Activated CD4-positive, CD25-positive, alpha-beta regulatory T cell treated with anti-CD3 and anti-CD28 coated beads, Interleukin-2, amount 50 U/mL, for 24 hours (primary cell): ENCODE results near the gene SLC5A12.

Source experiments
- ATAC-seq, 2 donors: fragments of 150-1000 bp; cut with Tn5 transposase; one replicate each; pipeline ENCODE4 v1.10.0; 2021; ENCODE audit warnings: mild to moderate bottlenecking in 1 of 2, moderate library complexity in 1 of 2

The SLC5A12 gene, protein sequence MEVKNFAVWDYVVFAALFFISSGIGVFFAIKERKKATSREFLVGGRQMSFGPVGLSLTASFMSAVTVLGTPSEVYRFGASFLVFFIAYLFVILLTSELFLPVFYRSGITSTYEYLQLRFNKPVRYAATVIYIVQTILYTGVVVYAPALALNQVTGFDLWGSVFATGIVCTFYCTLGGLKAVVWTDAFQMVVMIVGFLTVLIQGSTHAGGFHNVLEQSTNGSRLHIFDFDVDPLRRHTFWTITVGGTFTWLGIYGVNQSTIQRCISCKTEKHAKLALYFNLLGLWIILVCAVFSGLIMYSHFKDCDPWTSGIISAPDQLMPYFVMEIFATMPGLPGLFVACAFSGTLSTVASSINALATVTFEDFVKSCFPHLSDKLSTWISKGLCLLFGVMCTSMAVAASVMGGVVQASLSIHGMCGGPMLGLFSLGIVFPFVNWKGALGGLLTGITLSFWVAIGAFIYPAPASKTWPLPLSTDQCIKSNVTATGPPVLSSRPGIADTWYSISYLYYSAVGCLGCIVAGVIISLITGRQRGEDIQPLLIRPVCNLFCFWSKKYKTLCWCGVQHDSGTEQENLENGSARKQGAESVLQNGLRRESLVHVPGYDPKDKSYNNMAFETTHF

DNA sequence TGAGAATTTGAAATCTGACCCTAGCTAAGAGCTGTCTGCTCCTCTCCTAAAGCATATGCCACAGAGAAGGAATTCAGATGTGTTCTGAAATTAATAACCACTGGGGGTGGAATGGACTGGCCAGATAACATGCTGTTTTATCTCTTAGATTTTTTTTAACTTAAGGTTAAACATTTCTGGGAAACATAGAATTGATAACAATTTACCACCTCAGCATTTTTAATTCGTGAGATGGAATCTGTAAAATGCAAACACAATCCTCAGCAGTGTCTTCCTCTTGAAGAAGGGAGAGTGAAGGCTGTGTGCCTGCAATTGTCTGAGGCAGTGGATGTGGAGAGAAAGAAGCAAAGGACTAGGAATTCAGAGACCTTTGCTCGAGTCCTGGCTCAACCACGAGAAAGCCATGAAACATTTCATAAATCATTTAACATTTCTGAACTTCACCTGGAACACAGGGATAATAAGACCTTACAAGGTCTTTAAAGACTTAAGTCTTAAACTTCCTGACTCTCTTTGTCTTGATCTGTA is at the start of gene SLC5A12:
Gene SLC5A12, minus strand, starts transcription at position 113 of the 528 bp plus-strand sequence. CDS start 346 bp downstream, outside the sequence.
- no peak for ATAC-seq

DNA sequence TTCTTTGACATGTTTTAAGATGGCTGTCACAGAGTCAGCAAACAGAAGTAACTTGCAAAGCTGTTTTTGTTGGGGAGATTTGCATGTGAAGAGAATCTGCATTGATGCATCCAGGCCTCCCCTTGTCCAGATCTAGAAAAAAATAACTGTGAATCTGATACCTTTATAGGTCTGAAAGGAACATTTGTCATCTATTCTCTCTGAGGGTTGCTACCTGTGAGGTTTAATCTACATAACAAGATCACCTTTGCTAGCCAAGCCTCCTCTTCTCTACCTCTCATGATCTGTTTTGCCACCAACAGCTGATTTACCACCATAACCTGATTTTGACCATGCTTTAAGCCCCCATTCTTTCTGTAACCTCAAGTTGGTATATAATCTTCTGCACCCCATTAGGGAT is 47.2 kb upstream of the SLC5A12 start:
- ATAC-seq = no peak

DNA sequence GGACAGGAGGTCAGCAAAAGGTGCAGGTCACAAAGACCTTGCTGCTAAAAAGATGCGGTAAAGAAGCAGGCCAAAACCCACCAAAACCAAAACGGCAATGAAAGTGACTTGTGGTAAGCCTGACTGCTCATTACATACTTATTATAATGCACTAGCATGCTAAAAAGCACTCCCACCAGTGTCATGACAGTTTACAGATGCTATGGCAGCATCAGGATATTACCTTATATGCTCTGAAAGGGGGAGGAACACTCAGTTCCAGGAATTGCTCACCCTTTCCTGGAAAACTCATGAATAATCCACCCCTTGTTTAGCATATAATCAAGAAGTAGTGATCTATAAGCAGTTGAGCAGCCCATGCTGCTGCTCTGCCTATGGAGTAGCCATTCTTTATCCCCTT is 45.2 kb upstream of the SLC5A12 start:
- no peak for ATAC-seq

DNA sequence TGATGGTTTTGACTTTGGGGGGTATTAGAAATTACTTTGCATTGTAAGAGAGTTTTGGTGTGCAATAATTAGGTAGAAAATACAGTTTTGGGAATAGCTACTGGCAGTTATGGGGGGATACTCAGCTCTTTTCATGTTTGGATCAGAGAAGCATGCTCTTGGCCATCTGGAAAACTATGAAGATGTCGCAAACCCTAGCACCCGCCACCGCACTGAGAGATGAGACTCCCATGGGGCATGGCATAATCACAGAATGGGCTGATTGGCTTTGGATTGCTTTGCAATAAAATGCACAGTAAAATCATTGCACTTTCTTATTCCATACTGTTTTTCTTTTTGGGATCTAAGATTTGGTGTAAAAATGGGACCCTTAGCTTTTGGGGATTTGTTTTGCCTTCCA is 43.5 kb upstream of the SLC5A12 start:
- no peak for ATAC-seq

DNA sequence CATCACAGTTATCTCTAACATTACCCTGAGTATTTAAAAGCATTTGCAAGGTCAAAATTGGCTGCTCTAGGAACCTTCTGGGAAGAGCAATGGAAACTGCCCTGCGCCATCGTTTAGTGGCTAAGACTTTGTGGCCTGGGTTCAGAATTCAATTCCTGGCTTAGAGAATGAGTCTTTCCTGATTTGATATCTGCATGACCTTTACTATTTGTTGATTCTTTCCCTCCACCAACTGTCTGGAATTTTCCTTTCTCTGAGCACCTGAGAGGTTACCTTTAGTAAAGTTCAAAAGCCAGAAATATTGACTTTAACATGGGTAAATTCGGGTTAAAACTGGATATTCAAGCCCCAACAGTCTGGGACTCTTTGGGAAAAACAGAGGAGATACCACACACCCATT is 43.0 kb upstream of the SLC5A12 start:
- ATAC-seq = no peak

DNA sequence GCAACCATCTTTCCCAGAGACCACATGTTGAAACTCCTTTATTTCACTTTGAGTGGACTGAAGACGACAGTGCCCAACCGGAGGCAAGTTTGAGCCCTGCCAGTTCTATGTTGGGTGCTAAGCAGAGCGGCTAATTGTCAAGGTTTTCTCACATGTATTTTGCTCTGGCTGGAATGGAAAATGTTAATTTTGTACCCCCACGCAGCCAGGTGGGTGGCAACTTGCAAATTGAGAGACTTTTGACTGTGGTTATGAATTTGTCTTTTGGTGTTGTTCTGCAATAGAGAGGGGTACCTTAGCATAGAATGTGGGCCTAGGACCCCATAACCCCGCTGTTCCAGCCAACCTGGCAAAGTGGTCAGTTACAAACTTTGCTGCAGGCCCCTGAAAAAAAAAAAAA is 42.5 kb upstream of the SLC5A12 start:
- no peak for ATAC-seq

DNA sequence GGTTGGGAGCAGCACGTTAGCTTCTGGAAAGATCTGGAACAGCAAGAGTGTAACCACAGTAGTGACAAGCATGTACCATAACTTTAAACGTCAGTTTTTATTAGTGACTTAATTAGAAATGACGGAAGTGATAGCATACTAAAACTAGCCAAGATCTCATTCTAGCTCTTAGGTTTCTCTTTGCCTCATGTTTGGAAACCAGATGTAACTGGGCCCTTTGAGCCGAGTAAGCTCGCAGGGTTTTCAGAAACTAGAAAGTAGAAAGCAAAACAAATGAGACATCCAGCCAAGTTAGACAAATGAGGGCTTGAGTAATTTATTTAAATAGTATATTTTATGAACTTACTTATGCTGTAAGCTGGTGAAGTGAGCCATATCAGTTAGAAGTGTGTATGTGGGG is 40.2 kb upstream of the SLC5A12 start:
- no peak for ATAC-seq

DNA sequence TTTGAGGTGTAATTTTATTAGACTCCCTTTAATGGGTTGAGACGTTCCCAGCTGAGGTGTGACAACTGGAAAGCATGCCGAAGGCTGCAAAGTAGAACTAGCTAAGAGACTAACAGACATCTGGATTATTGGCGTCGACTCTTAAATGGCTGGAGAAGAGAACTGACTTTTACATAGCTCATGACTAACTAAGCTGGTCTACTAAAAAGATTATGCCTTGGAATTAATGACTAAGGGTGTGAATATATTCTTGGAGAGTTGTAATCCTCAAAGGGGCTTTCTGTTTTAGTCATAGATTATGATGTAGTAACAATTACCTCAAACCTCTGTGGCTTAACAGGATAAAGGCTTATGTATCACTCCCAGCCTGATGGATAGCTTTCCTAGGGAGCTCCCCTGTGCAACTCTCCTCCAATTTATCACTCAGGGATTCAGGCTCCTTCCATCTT is 39.5 kb upstream of the SLC5A12 start:
- no peak for ATAC-seq

DNA sequence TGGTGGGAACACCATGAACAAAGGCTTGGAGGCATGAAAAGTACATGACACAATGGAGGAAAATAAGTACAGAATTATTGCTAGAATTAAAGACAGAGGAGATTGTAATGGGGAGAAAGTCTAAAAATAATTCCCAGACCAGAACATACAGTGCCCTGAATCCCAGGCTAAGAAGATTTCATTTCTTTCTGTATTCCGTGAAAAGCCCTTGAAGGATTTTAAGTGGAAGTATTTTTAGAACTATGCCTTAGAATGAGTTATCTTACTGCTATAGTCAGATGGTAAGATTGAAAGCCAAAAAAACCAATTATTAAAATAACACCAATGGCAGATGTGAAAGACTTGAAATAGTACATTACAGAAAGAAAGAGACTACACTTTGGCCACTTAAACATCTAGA is 36.1 kb upstream of the SLC5A12 start:
- no peak for ATAC-seq

DNA sequence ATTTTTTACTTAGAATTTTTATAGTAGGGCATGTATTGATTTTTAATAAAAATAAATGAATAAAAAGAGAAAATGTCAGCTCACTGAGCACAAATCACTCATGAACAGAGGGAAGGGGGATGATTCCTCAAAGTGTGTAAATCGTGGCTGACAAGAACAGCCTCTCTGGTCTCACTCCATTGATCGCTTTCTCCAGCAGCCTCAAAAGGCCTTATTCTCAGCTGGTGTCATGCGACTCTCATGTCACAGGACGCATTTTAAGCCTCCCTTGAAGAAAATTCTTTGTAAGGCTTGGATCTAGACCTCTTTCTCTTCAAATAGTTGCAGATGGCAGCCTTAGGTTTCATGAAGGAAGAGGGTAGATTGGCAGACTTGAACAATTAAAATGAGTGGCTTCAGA is 33.9 kb upstream of the SLC5A12 start:
- no peak for ATAC-seq

DNA sequence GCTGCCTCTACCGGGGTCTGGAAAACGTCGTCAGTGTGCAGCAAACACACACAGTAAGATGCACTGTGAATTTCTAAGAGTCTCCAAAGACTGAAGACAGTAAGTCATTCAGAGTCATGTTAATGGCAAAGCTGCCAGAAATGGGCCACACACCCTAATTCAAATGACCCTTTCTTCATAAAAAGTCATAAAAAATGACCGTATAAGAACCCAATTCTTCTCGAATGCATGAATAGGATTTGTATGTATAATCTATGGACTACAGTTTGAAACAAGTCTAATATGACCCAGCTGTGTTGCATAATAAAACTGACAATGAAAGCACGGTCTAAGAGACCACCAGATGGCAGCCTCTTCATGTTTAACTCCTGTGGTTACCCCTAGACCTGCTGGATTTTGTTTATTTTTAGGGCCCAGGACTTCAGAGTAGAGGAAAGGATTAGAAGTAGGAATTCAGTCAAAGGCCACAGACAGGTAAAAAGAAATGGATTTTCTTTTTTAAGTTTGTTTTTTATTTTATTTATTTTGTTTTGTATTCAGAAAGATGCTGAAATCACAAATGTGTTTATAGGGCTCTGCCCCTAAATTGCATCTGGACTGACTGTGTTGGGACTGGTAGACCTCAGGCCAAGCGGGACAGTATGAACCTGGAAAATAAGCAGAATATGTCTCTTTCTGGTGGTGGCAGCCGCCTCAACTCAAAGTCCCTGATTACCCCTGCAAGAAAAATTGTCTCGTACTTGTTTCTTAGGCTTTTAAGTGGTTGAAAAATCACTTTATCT is 32.1 kb upstream of the SLC5A12 start:
- ATAC-seq = no peak

DNA sequence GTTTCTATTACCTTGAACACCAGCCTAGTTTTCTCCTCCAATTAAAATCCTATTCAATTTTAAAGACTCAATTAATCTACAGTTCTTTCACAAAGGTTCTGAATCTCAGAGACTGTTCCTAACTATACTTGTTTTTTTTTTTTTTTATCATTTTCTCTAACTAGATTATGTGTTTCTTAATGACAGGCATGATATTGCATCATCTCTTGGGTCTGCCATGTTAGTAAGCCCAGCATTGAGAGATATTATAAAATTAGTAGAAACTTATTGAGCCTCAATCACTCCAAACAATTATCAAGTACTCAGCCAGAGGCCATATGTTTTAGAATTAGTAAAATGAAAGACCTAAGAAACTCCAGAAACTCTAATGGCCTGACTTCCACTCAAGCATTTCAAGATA is 28.1 kb upstream of the SLC5A12 start:
- no peak for ATAC-seq

DNA sequence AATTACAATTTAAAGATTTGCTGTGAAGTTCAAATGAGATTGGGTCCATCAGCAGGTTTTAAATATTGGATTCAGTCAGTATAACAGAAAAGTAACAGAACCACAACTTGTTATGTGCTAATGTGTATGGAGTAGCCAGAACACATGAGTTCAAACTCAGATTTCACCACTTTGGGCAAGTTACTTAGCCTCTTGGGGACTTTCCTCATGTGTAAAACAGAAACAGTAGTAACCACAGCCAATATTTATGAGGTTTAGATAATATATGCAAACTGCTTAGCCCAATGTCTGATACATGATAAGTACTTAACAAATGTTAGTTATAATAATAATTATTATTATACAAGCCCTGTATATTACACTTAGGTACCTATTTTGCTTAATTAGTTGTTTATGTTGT is 21.8 kb upstream of the SLC5A12 start:
- ATAC-seq = no peak

DNA sequence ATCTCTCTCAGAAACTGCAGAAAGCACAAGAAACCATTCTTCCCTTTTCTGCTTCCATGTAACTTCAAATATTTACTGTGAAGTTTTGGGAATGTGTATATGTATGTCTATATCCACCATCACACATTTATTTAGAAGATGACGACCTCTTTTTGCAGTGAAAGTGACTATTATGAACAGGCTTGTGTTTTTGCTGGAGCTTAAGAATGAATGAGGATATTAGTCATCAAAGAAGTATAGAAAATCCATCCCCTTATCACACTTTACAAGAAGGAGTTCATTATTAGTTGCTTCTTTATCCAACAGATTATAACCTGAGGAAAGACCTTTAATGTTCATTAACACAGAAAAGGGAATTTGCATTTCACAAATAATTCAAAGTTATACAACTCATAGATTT is 21.1 kb upstream of the SLC5A12 start:
- no peak for ATAC-seq

DNA sequence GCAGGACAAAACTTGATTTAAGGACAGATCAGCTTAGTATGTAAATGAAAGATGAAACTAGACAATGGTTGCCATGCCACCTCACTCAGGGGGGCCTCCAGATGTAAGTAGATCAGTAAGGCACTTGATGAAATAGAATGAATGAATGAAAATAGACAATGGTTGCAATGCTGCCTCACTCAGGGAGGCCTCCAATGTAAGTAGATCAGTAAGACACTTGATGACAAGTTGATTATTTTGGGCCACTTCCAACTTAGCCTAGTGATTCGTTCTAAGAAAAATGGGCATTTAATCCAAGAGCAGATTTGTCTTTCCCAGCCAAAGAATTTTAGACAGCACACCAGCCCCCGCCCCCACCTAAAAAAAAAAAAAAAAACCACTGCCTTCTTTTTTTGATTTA is 19.2 kb upstream of the SLC5A12 start:
- no peak for ATAC-seq

DNA sequence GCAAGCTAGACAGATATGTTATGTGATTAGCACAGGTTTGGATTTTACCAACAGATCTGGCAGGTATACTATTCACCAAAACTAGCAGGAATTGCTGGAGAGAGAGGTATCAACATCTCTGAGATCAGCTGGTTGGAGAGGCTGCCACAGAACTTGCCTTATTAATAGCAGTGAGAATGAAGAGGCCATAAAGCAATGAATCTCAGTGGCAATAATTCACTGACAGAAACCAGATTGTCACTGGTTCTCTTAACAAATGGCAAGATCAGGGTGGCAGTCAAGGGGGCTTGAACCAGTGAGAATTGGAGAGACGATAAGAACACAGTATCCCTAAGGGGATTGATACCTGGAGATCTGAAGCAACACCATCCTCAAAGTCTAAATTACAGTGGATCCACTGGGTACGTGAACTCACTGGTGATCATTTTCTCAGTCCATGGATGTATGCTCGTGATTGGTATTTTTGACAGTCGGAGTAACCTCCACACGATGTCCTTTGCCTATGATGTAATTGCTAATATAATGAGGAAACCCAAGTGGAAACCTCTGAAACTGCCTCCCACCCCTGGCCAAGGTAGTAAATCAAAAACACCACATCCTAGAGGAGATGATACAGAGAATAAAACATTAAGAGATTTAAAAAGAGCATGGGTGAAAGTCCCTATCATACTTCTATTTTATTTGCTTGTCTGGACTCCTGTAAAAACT is 17.7 kb upstream of the SLC5A12 start:
- ATAC-seq = no peak

DNA sequence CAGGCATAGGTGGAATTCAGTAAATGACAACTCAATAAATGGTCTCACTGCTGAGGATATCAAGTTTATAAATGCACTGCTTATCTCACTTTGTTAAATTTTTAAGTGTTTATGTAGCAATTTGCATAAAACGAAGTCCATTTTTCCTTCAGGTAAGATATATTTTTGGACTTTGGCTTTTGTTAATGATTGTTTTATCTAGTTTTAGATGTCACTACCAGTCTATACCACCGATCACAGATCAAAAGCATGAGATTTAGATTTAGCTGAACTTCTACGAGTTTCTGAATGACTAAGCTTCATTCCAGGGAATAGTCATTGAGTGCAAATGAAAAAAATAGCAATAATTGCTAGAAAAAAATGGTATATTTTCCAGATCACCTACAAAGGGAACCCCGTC is 12.8 kb upstream of the SLC5A12 start:
- ATAC-seq = no peak

DNA sequence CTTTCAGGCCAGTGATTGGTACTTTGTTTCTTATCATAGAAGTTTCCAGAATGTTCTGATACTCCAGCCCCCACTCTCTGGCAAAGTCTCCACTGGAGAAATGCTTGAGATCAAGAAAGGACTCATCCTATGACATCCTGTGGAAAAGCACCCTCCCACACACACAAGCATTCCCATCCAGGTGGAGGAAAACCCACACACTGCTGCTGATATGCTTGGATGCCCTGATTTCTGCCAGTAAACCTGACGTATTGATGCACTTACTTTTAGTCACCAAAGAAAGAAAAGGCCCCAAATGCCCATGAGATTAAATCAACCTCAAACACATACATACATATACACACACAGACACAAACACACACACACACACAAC is 9.2 kb upstream of the SLC5A12 start:
- ATAC-seq = no peak

DNA sequence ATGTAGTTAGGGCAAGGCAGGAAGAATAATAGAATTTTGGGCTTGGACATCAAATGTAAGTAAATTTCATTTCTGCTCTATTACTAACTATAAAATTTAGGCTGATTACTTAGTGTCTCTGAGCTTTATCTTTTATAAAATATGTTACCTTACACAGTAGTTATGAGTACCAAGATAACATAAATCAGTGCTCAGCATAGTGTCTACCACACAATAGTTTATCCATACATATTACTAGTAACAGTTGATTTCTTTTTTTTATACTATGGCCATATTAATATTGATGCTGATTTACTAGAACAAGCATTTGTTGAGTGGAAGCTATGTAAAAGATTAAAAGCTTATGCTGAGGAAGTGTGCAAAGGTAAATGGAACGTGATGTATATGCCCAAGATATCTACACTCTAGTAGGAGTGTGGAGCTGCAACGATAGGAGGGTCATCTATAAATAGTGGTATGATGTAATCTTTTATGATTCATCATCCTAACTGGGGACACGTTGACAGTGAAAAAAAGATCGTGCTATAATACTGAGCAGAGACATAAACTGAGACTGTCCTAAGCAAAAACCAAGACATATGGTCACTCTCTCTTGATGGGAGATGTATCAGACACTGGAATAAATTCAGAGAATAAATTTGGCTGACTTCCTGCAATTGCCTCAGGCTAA is 8.7 kb upstream of the SLC5A12 start:
- no peak for ATAC-seq

DNA sequence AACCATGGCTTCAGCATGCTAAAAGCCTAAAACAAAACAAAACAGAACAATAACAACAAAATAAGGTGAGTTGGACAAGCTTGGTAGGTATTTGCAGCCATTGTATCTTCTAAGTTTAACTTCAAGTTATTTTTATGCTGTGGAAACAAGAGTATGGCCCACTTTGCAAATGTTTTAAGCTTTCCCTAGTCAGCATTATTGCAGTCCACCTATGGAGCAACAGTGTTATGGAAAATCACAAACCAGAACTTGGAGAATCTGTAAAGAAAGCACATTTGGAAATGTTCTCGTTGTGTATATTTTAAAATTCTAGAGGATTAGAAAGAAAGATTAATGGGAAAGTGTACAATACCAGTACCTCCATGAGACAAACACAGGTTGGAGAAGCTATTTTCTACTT is 7.4 kb upstream of the SLC5A12 start:
- ATAC-seq = no peak

DNA sequence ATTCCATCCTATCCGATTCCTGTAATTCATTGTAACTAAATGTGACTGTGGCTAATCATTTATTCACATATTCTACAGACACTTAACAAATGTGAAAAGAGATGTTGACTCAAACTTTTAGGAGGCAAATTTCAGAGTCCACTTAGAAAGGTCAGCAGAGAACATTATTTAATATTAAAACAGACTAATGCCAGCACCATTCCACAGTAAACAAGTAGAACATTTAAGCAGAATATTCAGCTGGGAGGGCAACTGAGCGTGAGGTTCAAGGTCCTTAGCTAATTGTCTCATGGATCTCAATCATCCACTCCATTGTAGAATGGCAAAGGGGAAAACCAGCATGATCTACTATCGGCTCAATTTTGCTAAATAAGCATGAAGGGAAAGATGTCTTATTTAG is 5.1 kb upstream of the SLC5A12 start:
- no peak for ATAC-seq

DNA sequence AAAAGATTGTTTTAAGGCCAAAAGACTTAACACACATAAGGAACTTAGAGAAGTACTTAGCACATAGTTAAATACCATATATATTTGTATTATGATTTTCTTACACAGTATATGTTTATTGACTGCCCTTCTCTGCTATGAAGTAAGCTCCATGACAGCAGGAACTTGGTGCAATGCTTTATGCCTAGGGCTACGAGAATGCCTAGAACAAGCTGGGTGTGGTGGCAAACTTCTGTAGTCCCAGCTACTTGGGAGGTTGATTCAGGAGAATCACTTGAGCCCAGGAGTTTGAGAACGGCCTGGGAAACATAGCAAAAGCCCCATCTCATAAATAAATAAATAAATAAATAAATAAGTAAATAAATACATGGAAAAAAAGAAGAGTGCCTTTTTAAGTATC is 1.9 kb downstream of the SLC5A12 start:
- no peak for ATAC-seq
